Liver (tissue), 9 donors: Measurements from ENCODE around the gene HPD. TPM values are rescaled to one million over a fixed set of nuclear protein-coding genes. Genes with fewer than 3 reads are reported as not detected.

Experiments
- DNase-seq: peaks from one replicate; pipeline ENCODE4 v3.0.0-alpha.2; 2017; ENCODE audit warnings: low spot score
- H3K27ac ChIP-seq, 2 donors: one replicate each; pipeline ENCODE4 v1.7.0; 2013; ENCODE audit warnings: inconsistent platforms in 2 of 2, low read length in 2 of 2, control low read depth in 1 of 2, low read depth in 1 of 2, mild to moderate bottlenecking in 1 of 2
- H3K27me3 ChIP-seq, 4 donors: one replicate each; pipeline versions ENCODE4 v1.6.1 to v1.7.0; 2013; ENCODE audit warnings: low read length in 3 of 4, inconsistent platforms in 1 of 4, mild to moderate bottlenecking in 1 of 4, moderate library complexity in 1 of 4; ENCODE audit not compliant: control insufficient read depth in 4 of 4, insufficient read depth in 4 of 4
- H3K36me3 ChIP-seq, 4 donors: one replicate each; pipeline versions ENCODE4 v1.6.1 to v1.7.0; 2013; ENCODE audit warnings: low read length in 3 of 4, mild to moderate bottlenecking in 3 of 4, low read depth in 1 of 4, moderate library complexity in 1 of 4; ENCODE audit not compliant: control insufficient read depth in 4 of 4, insufficient read depth in 3 of 4
- H3K4me1 ChIP-seq, 4 donors: one replicate each; pipeline versions ENCODE4 v1.6.1 to v1.7.0; 2013; ENCODE audit warnings: low read length in 3 of 4, mild to moderate bottlenecking in 3 of 4, moderate library complexity in 1 of 4; ENCODE audit not compliant: control insufficient read depth in 4 of 4, insufficient read depth in 4 of 4
- H3K4me3 ChIP-seq, 3 donors: one replicate each; pipeline versions ENCODE4 v1.6.1 to v1.7.0; 2013; ENCODE audit warnings: low read length in 3 of 3, control low read depth in 1 of 3, low read depth in 1 of 3, mild to moderate bottlenecking in 1 of 3
- H3K9ac ChIP-seq, 2 donors: one replicate each; pipeline ENCODE4 v1.7.0; 2013; ENCODE audit warnings: low read length in 2 of 2, mild to moderate bottlenecking in 2 of 2, moderate library complexity in 2 of 2, control low read depth in 1 of 2, low read depth in 1 of 2
- H3K9me3 ChIP-seq, 4 donors: one replicate each; pipeline versions ENCODE4 v1.6.1 to v1.7.0; 2013; ENCODE audit warnings: low read length in 3 of 4; ENCODE audit not compliant: control insufficient read depth in 4 of 4
- EGR1 ChIP-seq, 2 donors: IDR thresholded peaks; 2 replicates each; pipeline ENCODE4 v1.6.1; 2016 to 2018; ENCODE audit warnings: antibody characterized with exemption in 2 of 2, low read depth in 2 of 2
- FOXA1 ChIP-seq: IDR thresholded peaks from 2 replicates; pipeline ENCODE4 v1.6.1; 2016; ENCODE audit warnings: antibody characterized with exemption
- FOXA2 ChIP-seq: IDR thresholded peaks from 2 replicates; pipeline ENCODE4 v1.6.1; 2016; ENCODE audit warnings: antibody characterized with exemption
- GABPA ChIP-seq, 2 donors: IDR thresholded peaks in 1 of 2; conservative IDR thresholded peaks in 1 of 2; 2 replicates each; pipeline ENCODE4 v1.6.1; 2016; ENCODE audit warnings: antibody characterized with exemption in 2 of 2, mild to moderate bottlenecking in 1 of 2, moderate library complexity in 1 of 2
- HNF4A ChIP-seq, 2 donors: conservative IDR thresholded peaks; 2 replicates each; pipeline ENCODE4 v1.6.1; 2016; ENCODE audit warnings: antibody characterized with exemption in 2 of 2, mild to moderate bottlenecking in 2 of 2
- HNF4G ChIP-seq: IDR thresholded peaks from 2 replicates; pipeline ENCODE4 v1.6.1; 2016; ENCODE audit warnings: antibody characterized with exemption
- JUND ChIP-seq, 2 donors: IDR thresholded peaks; 2 replicates each; pipeline ENCODE4 v1.6.1; 2016; ENCODE audit warnings: antibody characterized with exemption in 2 of 2
- NR2F2 ChIP-seq: IDR thresholded peaks from 2 replicates; pipeline ENCODE4 v1.6.1; 2016; ENCODE audit warnings: antibody characterized with exemption
- RAD21 ChIP-seq, 2 donors: IDR thresholded peaks; 2 replicates each; pipeline ENCODE4 v1.6.1; 2016; ENCODE audit warnings: antibody characterized with exemption in 2 of 2, mild to moderate bottlenecking in 2 of 2
- RXRA ChIP-seq, 2 donors: IDR thresholded peaks; 2 replicates each; pipeline ENCODE4 v1.6.1; 2017 to 2018; ENCODE audit warnings: antibody characterized with exemption in 2 of 2, mild to moderate bottlenecking in 1 of 2
- SP1 ChIP-seq: IDR thresholded peaks from 2 replicates; pipeline ENCODE4 v1.6.1; 2018; ENCODE audit warnings: antibody characterized with exemption, mild to moderate bottlenecking
- TAF1 ChIP-seq: conservative IDR thresholded peaks from 2 replicates; pipeline ENCODE4 v1.6.1; 2016; ENCODE audit warnings: antibody characterized with exemption, mild to moderate bottlenecking
- YY1 ChIP-seq: IDR thresholded peaks from 2 replicates; pipeline ENCODE4 v1.6.1; 2016; ENCODE audit warnings: antibody characterized with exemption, mild to moderate bottlenecking
- WGBS: extraction: QIAGEN DNeasy Blood & Tissue Kit; methylation state at CpG from one replicate; pipeline ENCODE4 v1.1.7; 2013; 5-methylcytosine and 5-hydroxymethylcytosine counted together
- polyA plus RNA-seq, 2 donors: library from polyadenylated mRNA; stranded (reverse) in 1 of 2; unstranded in 1 of 2; fragments of 200-250 nt in 1 of 2; fragments of >200 nt in 1 of 2; fragmentation: Nextera tagmentation in 1 of 2; extraction: Ambion mirVana in 1 of 2; gene quantifications; one replicate each; pipeline versions ENCODE4 v1.2.1 to v1.2.3, GENCODE V29; 2013 to 2015
- total RNA-seq, 2 donors: library from RNA; depleted of rRNA; stranded (reverse); fragments of >200 nt; gene quantifications; one replicate each; pipeline ENCODE4 v1.2.3, GENCODE V29; 2014
- TF ChIP-seq, protein P1 (sequence below): IDR thresholded peaks from 2 replicates; pipeline ENCODE4 v1.6.1; 2016; ENCODE audit warnings: antibody characterized with exemption
- TF ChIP-seq, protein P2 (sequence below): IDR thresholded peaks from 2 replicates; pipeline ENCODE4 v1.6.1; 2016; ENCODE audit warnings: antibody characterized with exemption
- TF ChIP-seq, protein P3 (sequence below): IDR thresholded peaks from 2 replicates; pipeline ENCODE4 v1.6.1; 2016; ENCODE audit warnings: antibody characterized with exemption, mild to moderate bottlenecking
- TF ChIP-seq, protein P4 (sequence below): fragments of 150-350 bp; IDR thresholded peaks from 2 replicates; pipeline ENCODE4 v1.5.1; 2017; ENCODE audit warnings: improper control_type of control experiment, low read depth, low read length; ENCODE audit not compliant: missing input control
- TF ChIP-seq, protein P5 (sequence below): IDR thresholded peaks from 2 replicates; pipeline ENCODE4 v1.6.1; 2016; ENCODE audit warnings: antibody characterized with exemption
- donor health status: healthy.
- donor health status: healthy.
- donor health status: healthy.
- donor health status: healthy.
- donor health status: healthy.

The HPD gene
- total and polyA plus RNA-seq, 4 donors: 31.3 to 812 (median 509) TPM

DNA sequence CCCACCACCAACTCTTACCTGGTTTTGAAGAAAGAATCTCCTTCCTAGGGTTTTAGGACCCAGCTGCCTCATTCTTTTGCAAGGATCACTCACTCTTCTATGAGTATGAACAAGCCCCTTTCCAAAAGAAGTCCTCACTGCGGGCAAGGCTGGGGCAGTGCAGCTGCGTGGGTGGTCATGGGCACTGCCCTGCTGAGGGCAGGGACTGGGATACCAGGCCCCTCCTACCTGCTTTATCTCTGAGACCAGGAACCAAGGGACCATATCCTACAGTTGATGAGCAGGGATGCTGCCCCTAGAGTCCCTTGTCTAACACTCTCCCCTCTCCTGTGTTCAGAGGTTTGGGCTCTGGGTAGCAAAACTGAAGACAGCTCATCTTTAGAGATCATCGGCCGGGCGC lies 20.5 kb downstream of the HPD start:
- 79% methylated on average over 5 of the region's 5 CpGs for WGBS

DNA sequence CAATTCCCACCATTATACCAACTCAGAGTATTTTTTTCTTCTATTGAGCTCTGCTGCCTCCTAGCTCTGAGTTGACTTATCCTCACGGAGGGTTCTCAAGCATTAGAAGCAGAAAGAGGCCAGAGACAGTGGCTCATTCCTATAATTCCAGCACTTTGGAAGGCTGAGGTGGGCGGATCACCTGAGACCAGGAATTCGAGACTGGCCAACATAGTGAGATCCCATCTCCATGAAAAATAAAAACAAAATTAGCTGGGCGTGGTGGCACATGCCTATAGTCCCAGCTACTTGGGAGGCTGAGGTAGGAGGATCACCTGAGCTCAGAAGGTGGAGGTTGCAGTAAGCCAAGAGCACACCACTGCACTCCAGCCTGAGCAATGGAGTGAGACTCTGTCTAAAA lies 21.0 kb downstream of the HPD start:
- TF ChIP-seq NR2F2: no peak
- no peak for TF ChIP-seq YY1
- no peak for TF ChIP-seq FOXA2
- TF ChIP-seq, protein P1, sequence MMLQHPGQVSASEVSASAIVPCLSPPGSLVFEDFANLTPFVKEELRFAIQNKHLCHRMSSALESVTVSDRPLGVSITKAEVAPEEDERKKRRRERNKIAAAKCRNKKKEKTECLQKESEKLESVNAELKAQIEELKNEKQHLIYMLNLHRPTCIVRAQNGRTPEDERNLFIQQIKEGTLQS: no peak
- TF ChIP-seq RAD21 (IDR thresholded peaks at IDR 0.05): no peak
- TF ChIP-seq, protein P2, sequence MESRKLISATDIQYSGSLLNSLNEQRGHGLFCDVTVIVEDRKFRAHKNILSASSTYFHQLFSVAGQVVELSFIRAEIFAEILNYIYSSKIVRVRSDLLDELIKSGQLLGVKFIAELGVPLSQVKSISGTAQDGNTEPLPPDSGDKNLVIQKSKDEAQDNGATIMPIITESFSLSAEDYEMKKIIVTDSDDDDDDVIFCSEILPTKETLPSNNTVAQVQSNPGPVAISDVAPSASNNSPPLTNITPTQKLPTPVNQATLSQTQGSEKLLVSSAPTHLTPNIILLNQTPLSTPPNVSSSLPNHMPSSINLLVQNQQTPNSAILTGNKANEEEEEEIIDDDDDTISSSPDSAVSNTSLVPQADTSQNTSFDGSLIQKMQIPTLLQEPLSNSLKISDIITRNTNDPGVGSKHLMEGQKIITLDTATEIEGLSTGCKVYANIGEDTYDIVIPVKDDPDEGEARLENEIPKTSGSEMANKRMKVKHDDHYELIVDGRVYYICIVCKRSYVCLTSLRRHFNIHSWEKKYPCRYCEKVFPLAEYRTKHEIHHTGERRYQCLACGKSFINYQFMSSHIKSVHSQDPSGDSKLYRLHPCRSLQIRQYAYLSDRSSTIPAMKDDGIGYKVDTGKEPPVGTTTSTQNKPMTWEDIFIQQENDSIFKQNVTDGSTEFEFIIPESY: no peak
- TF ChIP-seq RXRA (IDR thresholded peaks at IDR 0.05): no peak
- TF ChIP-seq FOXA1: no peak
- no peak for TF ChIP-seq JUND (IDR thresholded peaks at IDR 0.05)
- TF ChIP-seq SP1: no peak
- TF ChIP-seq HNF4A (conservative IDR thresholded peaks at IDR 0.05): no peak
- TF ChIP-seq HNF4G: no peak
- no peak for TF ChIP-seq GABPA (IDR thresholded peaks at IDR 0.05 in 1 of 2, conservative IDR thresholded peaks at IDR 0.05 in 1 of 2)
- TF ChIP-seq, protein P3, sequence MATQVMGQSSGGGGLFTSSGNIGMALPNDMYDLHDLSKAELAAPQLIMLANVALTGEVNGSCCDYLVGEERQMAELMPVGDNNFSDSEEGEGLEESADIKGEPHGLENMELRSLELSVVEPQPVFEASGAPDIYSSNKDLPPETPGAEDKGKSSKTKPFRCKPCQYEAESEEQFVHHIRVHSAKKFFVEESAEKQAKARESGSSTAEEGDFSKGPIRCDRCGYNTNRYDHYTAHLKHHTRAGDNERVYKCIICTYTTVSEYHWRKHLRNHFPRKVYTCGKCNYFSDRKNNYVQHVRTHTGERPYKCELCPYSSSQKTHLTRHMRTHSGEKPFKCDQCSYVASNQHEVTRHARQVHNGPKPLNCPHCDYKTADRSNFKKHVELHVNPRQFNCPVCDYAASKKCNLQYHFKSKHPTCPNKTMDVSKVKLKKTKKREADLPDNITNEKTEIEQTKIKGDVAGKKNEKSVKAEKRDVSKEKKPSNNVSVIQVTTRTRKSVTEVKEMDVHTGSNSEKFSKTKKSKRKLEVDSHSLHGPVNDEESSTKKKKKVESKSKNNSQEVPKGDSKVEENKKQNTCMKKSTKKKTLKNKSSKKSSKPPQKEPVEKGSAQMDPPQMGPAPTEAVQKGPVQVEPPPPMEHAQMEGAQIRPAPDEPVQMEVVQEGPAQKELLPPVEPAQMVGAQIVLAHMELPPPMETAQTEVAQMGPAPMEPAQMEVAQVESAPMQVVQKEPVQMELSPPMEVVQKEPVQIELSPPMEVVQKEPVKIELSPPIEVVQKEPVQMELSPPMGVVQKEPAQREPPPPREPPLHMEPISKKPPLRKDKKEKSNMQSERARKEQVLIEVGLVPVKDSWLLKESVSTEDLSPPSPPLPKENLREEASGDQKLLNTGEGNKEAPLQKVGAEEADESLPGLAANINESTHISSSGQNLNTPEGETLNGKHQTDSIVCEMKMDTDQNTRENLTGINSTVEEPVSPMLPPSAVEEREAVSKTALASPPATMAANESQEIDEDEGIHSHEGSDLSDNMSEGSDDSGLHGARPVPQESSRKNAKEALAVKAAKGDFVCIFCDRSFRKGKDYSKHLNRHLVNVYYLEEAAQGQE: no peak
- TF ChIP-seq, protein P4, sequence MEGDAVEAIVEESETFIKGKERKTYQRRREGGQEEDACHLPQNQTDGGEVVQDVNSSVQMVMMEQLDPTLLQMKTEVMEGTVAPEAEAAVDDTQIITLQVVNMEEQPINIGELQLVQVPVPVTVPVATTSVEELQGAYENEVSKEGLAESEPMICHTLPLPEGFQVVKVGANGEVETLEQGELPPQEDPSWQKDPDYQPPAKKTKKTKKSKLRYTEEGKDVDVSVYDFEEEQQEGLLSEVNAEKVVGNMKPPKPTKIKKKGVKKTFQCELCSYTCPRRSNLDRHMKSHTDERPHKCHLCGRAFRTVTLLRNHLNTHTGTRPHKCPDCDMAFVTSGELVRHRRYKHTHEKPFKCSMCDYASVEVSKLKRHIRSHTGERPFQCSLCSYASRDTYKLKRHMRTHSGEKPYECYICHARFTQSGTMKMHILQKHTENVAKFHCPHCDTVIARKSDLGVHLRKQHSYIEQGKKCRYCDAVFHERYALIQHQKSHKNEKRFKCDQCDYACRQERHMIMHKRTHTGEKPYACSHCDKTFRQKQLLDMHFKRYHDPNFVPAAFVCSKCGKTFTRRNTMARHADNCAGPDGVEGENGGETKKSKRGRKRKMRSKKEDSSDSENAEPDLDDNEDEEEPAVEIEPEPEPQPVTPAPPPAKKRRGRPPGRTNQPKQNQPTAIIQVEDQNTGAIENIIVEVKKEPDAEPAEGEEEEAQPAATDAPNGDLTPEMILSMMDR: no peak
- TF ChIP-seq TAF1: no peak
- no peak for TF ChIP-seq EGR1 (IDR thresholded peaks at IDR 0.05; ENCODE audit: low read depth in 2 of 2)
- no peaks in the 10 kb centered on the region for H3K9me3 ChIP-seq
- no peak overlapping the region for H3K9ac ChIP-seq
- no peak for DNase-seq
- no peaks in the 10 kb centered on the region for H3K27me3 ChIP-seq
- WGBS: 75% methylated on average over 4 of the region's 4 CpGs
- no peak overlapping the region for H3K4me3 ChIP-seq
- no peaks in the 10 kb centered on the region for H3K4me1 ChIP-seq
- peaks cover 11 to 26% (median 18%) of the 10 kb centered on the region in 4 donors for H3K36me3 ChIP-seq
- no peak overlapping the region for H3K27ac ChIP-seq

More for the DNA sequence above, 20.5 kb downstream of the HPD start:
- Histone ChIP-seq H3K27ac (no peak overlapping the region), H3K27me3 (no peaks in the 10 kb centered on the region), H3K9ac (no peak overlapping the region), H3K36me3 (peaks cover 12 to 30% (median 21%) of the 10 kb centered on the region in 4 donors), H3K4me1 (no peaks in the 10 kb centered on the region), H3K9me3 (no peaks in the 10 kb centered on the region), H3K4me3 (no peak overlapping the region)
- no peak for DNase-seq
- TF ChIP-seq, protein P5, sequence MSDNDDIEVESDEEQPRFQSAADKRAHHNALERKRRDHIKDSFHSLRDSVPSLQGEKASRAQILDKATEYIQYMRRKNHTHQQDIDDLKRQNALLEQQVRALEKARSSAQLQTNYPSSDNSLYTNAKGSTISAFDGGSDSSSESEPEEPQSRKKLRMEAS: no peak
- TF ChIP-seq RAD21 (IDR thresholded peaks at IDR 0.05) (no peak), EGR1 (IDR thresholded peaks at IDR 0.05; ENCODE audit: low read depth in 2 of 2) (peak in 1 of 2 donors; percentile 20), NR2F2 (no peak), YY1 (no peak), JUND (IDR thresholded peaks at IDR 0.05) (no peak)
- TF ChIP-seq, protein P4: no peak
